GM12878 (cell line): Measurements from ENCODE around the gene TNK1. TPM values are rescaled to one million over a fixed set of nuclear protein-coding genes. Genes with fewer than 3 reads are reported as not detected.

ENCODE experiments used
- ATF3 ChIP-seq: IDR thresholded peaks from 2 replicates; pipeline ENCODE4 v1.6.1; 2011; ENCODE audit warnings: low read depth, mild to moderate bottlenecking, low read length, moderate library complexity, borderline replicate concordance; ENCODE audit errors: extremely low read depth
- CBX3 ChIP-seq: fragments of 200-600 bp; sonication (generic); IDR thresholded peaks from 2 replicates; pipeline ENCODE4 v1.6.1; 2016; ENCODE audit warnings: low read depth, borderline replicate concordance
- HCFC1 ChIP-seq: fragments of 150-350 bp; IDR thresholded peaks from 2 replicates; pipeline ENCODE4 v1.6.1; 2014; ENCODE audit warnings: low read length
- IRF3 ChIP-seq: fragments of 450-650 bp; IDR thresholded peaks from 2 replicates; pipeline ENCODE4 v1.6.1; 2014; ENCODE audit warnings: mild to moderate bottlenecking
- IRF5 ChIP-seq: fragments of 450-650 bp; IDR thresholded peaks from 2 replicates; pipeline ENCODE4 v1.6.1; 2017; ENCODE audit warnings: borderline replicate concordance
- KAT2A ChIP-seq: conservative IDR thresholded peaks from 2 replicates; pipeline ENCODE4 v1.6.1; 2011; ENCODE audit warnings: low read depth, low read length; ENCODE audit not compliant: control insufficient read depth
- MEF2B ChIP-seq: fragments of 450-650 bp; IDR thresholded peaks from 2 replicates; pipeline ENCODE4 v1.6.1; 2018; ENCODE audit warnings: mild to moderate bottlenecking, moderate library complexity; ENCODE audit not compliant: partially characterized antibody, poor library complexity, severe bottlenecking
- MYB ChIP-seq: fragments of 150-350 bp; IDR thresholded peaks from 2 replicates; pipeline ENCODE4 v1.6.1; 2014; ENCODE audit warnings: mild to moderate bottlenecking, low read depth, low read length, borderline replicate concordance
- NBN ChIP-seq: fragments of 450-650 bp; IDR thresholded peaks from 2 replicates; pipeline ENCODE4 v1.6.1; 2016
- NFYB ChIP-seq: IDR thresholded peaks from 2 replicates; pipeline ENCODE4 v1.6.1; 2011; ENCODE audit warnings: low read depth, mild to moderate bottlenecking, low read length, improper control_type of control experiment, moderate library complexity; ENCODE audit not compliant: insufficient read depth
- NR2C1 ChIP-seq: fragments of 450-650 bp; IDR thresholded peaks from 2 replicates; pipeline ENCODE4 v1.6.1; 2017; ENCODE audit warnings: antibody characterized with exemption, mild to moderate bottlenecking, moderate library complexity
- NR2C2 ChIP-seq: IDR thresholded peaks from 2 replicates; pipeline ENCODE4 v1.6.1; 2011; ENCODE audit warnings: borderline replicate concordance, low read depth; ENCODE audit not compliant: control insufficient read depth, insufficient read length
- PAX8 ChIP-seq: fragments of 450-650 bp; IDR thresholded peaks from 2 replicates; pipeline ENCODE4 v1.6.1; 2017; ENCODE audit warnings: mild to moderate bottlenecking, moderate library complexity
- PBX3 ChIP-seq: IDR thresholded peaks from 2 replicates; pipeline ENCODE4 v1.6.1; 2011; ENCODE audit warnings: mild to moderate bottlenecking, low read depth, low read length, moderate library complexity; ENCODE audit not compliant: insufficient replicate concordance
- PML ChIP-seq: IDR thresholded peaks from 2 replicates; pipeline ENCODE4 v1.6.1; 2012; ENCODE audit warnings: low read length, inconsistent platforms
- POLR2A ChIP-seq: IDR thresholded peaks from 2 replicates; pipeline ENCODE4 v1.6.1; 2011; ENCODE audit warnings: low read depth, mild to moderate bottlenecking, low read length
- POU2F2 ChIP-seq: IDR thresholded peaks from 3 replicates; pipeline ENCODE4 v1.6.1; 2011; ENCODE audit warnings: low read depth, mild to moderate bottlenecking, low read length, borderline replicate concordance
- SMAD1 ChIP-seq: fragments of 450-650 bp; IDR thresholded peaks from 2 replicates; pipeline ENCODE4 v1.6.1; 2018; ENCODE audit warnings: mild to moderate bottlenecking, low read depth; ENCODE audit not compliant: partially characterized antibody
- SREBF1 ChIP-seq: IDR thresholded peaks from 2 replicates; pipeline ENCODE4 v1.6.1; 2012; ENCODE audit warnings: mild to moderate bottlenecking, low read length
- SRF ChIP-seq, 2 experiments: IDR thresholded peaks; 2 replicates each; pipeline ENCODE4 v1.6.1; 2011; ENCODE audit warnings: low read depth in 2 of 2, low read length in 2 of 2, mild to moderate bottlenecking in 1 of 2, moderate library complexity in 1 of 2
- STAT3 ChIP-seq: IDR thresholded peaks from 2 replicates; pipeline ENCODE4 v1.6.1; 2011; ENCODE audit warnings: low read depth, low read length, improper control_type of control experiment
- SUPT20H ChIP-seq: IDR thresholded peaks from 2 replicates; pipeline ENCODE4 v1.6.1; 2011; ENCODE audit warnings: low read depth, mild to moderate bottlenecking, low read length, moderate library complexity, borderline replicate concordance; ENCODE audit not compliant: control insufficient read depth
- SUZ12 ChIP-seq: fragments of 200-600 bp; sonication (generic); IDR thresholded peaks from one replicate; pipeline ENCODE4 v1.6.1; 2018; ENCODE audit warnings: antibody characterized with exemption, mild to moderate bottlenecking; ENCODE audit not compliant: unreplicated experiment
- TCF12 ChIP-seq: IDR thresholded peaks from 2 replicates; pipeline ENCODE4 v1.6.1; 2011; ENCODE audit warnings: low read depth, mild to moderate bottlenecking, low read length
- TCF7 ChIP-seq: IDR thresholded peaks from 2 replicates; pipeline ENCODE4 v1.6.1; 2014; ENCODE audit warnings: antibody characterized with exemption, borderline replicate concordance
- YY1 ChIP-seq: IDR thresholded peaks from 2 replicates; pipeline ENCODE4 v1.6.1; 2011; ENCODE audit warnings: low read depth, mild to moderate bottlenecking, low read length
- ZNF207 ChIP-seq: fragments of 450-650 bp; IDR thresholded peaks from 2 replicates; pipeline ENCODE4 v1.6.1; 2014; ENCODE audit warnings: antibody characterized with exemption, mild to moderate bottlenecking, borderline replicate concordance
- ZNF217 ChIP-seq: fragments of 450-650 bp; IDR thresholded peaks from 2 replicates; pipeline ENCODE4 v1.6.1; 2017; ENCODE audit warnings: antibody characterized with exemption, mild to moderate bottlenecking
- ZNF622 ChIP-seq: fragments of 450-650 bp; IDR thresholded peaks from 2 replicates; pipeline ENCODE4 v1.6.1; 2017; ENCODE audit warnings: mild to moderate bottlenecking, inconsistent platforms
- polyA plus RNA-seq, 11 experiments: library from polyadenylated mRNA; depleted of rRNA in 4 of 11; unstranded in 6 of 11; stranded (reverse) in 5 of 11; fragments of >200 nt; fragmentation: Nextera tagmentation in 4 of 11; fragmentation: Illumina TruSeq in 1 of 11; extraction: Ambion mirVana in 4 of 11; extraction: Trizol in 1 of 11; gene quantifications; 1 replicate in 1 of 11; 2 replicates in 10 of 11; pipeline versions ENCODE4 v1.2.1 to v1.2.3, GENCODE V29; 2011 to 2016; ENCODE audit warnings: inconsistent platforms in 2 of 11, missing spikeins in 2 of 11, low read depth in 1 of 11
- total RNA-seq, 4 experiments: library from RNA; depleted of rRNA in 3 of 4; stranded (reverse); fragments of >200 nt in 3 of 4; fragmentation: Illumina TruSeq in 1 of 4; extraction: Trizol in 1 of 4; gene quantifications; 2 replicates each; pipeline versions ENCODE4 v1.2.1 to v1.2.3, GENCODE V29; 2013 to 2021

The TNK1 gene
- total and polyA plus RNA-seq, 10 of the 15 experiments (the other 5 are each of a cell fraction or from before 2014, with no cell fraction given) = 0.06 to 2.5 (median 0.70) TPM

GRCh38 chr17:7351665-7352502, 29.0 kb upstream of the TNK1 start, which contains the start of gene KCTD11 (continued):
- TF ChIP-seq IRF5 (no peak), PBX3 (no peak), IRF3 (no peak), MEF2B (peak; percentile 10), PAX8 (no peak), TCF7 (no peak), SRF (IDR thresholded peaks at IDR 0.05; ENCODE audit: low read depth in 2 of 2, low read length in 2 of 2) (no peak), NFYB (no peak), NR2C2 (no peak), POLR2A (peak; percentile 81), ATF3 (no peak), NR2C1 (0 out of 2 replicates have a peak, but pooled peaks have one; percentile 11), KAT2A (no peak), MYB (no peak), SUZ12 (no peak), CBX3 (no peak), ZNF207 (no peak), TCF12 (no peak), HCFC1 (no peak; the same call in 1 of the 2 replicates), NBN (peak; percentile 79; the same call in 1 of the 2 replicates), PML (peak; percentile 16; the same call in 1 of the 2 replicates), ZNF217 (0 out of 2 replicates have a peak, but pooled peaks have one; percentile 54), STAT3 (no peak), SMAD1 (no peak), SREBF1 (no peak), POU2F2 (no peak; the same call in 2 of the 3 replicates), ZNF622 (no peak), SUPT20H (no peak), YY1 (no peak)
